ENCODE measurements around the gene CELA2A.
"Not testable (repeated sequence)": the region's sequence is repeated elsewhere in the genome, so short reads cannot be mapped to it uniquely, and the experiment has no call there.

DNA sequence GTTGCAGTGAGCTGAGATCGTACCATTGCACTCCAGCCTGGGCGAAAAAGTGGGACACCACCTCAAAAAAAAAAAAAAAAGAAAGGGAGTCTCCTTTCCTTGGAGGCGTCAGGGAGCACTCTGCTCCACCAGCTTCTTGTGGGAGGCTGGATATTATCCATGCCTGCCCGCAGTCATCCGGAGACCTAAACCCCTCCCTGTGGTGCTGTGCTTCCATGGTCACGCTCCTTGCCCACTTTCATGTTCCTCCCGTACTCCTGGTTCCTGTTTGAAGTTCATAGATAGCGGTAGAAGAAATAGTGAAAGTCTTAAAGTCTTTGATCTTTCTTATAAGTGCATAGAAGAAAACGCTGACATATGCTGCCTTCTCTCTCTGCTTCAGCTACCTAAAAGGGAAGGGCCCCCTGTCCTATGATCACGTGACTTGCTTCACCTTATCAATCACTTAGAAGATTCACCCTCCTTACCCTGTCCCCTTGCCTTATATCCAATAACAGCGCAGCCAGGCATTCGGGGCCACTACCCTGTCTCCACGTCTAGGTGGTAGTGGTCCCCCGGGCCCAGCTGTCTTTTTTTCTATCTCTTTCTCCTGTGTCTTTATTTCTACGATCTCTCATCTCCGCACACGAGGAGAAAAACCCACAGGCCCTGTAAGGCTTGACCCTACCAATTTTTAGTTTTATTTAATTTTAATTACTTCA is 64.8 kb downstream of the CELA2A start:
- TF ChIP-seq, protein P1, sequence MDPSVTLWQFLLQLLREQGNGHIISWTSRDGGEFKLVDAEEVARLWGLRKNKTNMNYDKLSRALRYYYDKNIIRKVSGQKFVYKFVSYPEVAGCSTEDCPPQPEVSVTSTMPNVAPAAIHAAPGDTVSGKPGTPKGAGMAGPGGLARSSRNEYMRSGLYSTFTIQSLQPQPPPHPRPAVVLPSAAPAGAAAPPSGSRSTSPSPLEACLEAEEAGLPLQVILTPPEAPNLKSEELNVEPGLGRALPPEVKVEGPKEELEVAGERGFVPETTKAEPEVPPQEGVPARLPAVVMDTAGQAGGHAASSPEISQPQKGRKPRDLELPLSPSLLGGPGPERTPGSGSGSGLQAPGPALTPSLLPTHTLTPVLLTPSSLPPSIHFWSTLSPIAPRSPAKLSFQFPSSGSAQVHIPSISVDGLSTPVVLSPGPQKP (IDR thresholded peaks at IDR 0.05; ENCODE audit: low read depth, low read length) = not testable (repeated sequence)
- TF ChIP-seq, protein P2, sequence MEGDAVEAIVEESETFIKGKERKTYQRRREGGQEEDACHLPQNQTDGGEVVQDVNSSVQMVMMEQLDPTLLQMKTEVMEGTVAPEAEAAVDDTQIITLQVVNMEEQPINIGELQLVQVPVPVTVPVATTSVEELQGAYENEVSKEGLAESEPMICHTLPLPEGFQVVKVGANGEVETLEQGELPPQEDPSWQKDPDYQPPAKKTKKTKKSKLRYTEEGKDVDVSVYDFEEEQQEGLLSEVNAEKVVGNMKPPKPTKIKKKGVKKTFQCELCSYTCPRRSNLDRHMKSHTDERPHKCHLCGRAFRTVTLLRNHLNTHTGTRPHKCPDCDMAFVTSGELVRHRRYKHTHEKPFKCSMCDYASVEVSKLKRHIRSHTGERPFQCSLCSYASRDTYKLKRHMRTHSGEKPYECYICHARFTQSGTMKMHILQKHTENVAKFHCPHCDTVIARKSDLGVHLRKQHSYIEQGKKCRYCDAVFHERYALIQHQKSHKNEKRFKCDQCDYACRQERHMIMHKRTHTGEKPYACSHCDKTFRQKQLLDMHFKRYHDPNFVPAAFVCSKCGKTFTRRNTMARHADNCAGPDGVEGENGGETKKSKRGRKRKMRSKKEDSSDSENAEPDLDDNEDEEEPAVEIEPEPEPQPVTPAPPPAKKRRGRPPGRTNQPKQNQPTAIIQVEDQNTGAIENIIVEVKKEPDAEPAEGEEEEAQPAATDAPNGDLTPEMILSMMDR (IDR thresholded peaks at IDR 0.05) = not testable (repeated sequence)

All from A549 (cell line).